Tibial nerve (tissue), 3 donors: ENCODE results near the gene B3GALNT2.

Experiments used
- POLR2A ChIP-seq, 2 donors: fragments of 450-650 bp; IDR thresholded peaks; one replicate each; pipeline ENCODE4 v1.6.1; 2017; ENCODE audit warnings: antibody characterized with exemption in 2 of 2, mild to moderate bottlenecking in 2 of 2, moderate library complexity in 2 of 2
- TF ChIP-seq, protein P1 (sequence below), 5 experiments: fragments of 200-600 bp in 3 of 5; fragments of 450-650 bp in 2 of 5; sonication (generic) in 3 of 5; IDR thresholded peaks; one replicate each; pipeline ENCODE4 v1.5.1; 2016 to 2019; ENCODE audit warnings: antibody characterized with exemption in 5 of 5, mild to moderate bottlenecking in 3 of 5, moderate library complexity in 2 of 5

DNA sequence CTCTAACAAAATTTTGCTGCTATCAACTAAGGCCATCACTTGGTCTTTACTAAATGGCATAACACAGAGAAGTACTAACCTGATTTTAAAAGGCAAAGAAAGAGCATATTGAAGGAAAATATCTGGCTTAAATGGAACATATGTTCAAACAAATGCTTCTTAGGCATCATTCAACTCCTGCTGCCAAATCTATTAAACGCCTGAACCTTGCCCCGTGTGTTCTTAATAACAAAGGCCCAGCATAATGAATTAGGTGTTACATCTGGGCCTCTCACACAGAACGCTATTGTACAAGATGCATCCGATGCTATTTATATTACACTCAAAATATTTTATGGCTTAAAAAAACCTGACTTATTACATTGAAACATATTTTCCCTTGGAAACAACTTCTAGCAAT, 48.4 kb downstream of the B3GALNT2 start:
- TF ChIP-seq, protein P1, sequence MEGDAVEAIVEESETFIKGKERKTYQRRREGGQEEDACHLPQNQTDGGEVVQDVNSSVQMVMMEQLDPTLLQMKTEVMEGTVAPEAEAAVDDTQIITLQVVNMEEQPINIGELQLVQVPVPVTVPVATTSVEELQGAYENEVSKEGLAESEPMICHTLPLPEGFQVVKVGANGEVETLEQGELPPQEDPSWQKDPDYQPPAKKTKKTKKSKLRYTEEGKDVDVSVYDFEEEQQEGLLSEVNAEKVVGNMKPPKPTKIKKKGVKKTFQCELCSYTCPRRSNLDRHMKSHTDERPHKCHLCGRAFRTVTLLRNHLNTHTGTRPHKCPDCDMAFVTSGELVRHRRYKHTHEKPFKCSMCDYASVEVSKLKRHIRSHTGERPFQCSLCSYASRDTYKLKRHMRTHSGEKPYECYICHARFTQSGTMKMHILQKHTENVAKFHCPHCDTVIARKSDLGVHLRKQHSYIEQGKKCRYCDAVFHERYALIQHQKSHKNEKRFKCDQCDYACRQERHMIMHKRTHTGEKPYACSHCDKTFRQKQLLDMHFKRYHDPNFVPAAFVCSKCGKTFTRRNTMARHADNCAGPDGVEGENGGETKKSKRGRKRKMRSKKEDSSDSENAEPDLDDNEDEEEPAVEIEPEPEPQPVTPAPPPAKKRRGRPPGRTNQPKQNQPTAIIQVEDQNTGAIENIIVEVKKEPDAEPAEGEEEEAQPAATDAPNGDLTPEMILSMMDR (IDR thresholded peaks at IDR 0.05), result no peak
- TF ChIP-seq POLR2A (IDR thresholded peaks at IDR 0.05), result no peak
